Stomach (tissue), 9 donors: ENCODE results near the gene TRA2B. TPM values are rescaled to one million over a fixed set of nuclear protein-coding genes. Genes with fewer than 3 reads are reported as not detected.

Source experiments
- DNase-seq, 2 donors: peaks; one replicate each; pipeline versions ENCODE4 v3.0.0 to v3.0.0-alpha.2; 2013 to 2019
- H3K27ac ChIP-seq, 5 donors: fragments of 200-600 bp in 4 of 5; sonication (generic) in 4 of 5; one replicate each; pipeline ENCODE4 v1.5.1; 2013 to 2019; ENCODE audit warnings: mild to moderate bottlenecking in 1 of 5, moderate library complexity in 1 of 5
- H3K27me3 ChIP-seq, 3 donors: fragments of 200-600 bp; sonication (generic); one replicate each; pipeline ENCODE4 v1.5.1; 2017 to 2019; ENCODE audit warnings: mixed run types in 1 of 3
- H3K36me3 ChIP-seq, 4 donors: fragments of 200-600 bp; sonication (generic); 1 replicate in 3 of 4; 2 replicates in 1 of 4; pipeline ENCODE4 v1.5.1; 2016 to 2019
- H3K4me1 ChIP-seq, 4 donors: fragments of 200-600 bp; sonication (generic); one replicate each; pipeline ENCODE4 v1.5.1; 2016 to 2019
- H3K4me3 ChIP-seq, 4 donors: fragments of 200-600 bp; sonication (generic) in 3 of 4; one replicate each; pipeline ENCODE4 v1.5.1; 2016 to 2019; ENCODE audit warnings: mild to moderate bottlenecking in 1 of 4
- H3K9me3 ChIP-seq, 4 donors: fragments of 200-600 bp; sonication (generic); one replicate each; pipeline ENCODE4 v1.5.1; 2016 to 2019
- EP300 ChIP-seq: sonication (generic); formaldehyde crosslinking; IDR thresholded peaks from one replicate; pipeline ENCODE4 v1.6.1; 2017; ENCODE audit warnings: antibody characterized with exemption
- POLR2A ChIP-seq, 4 donors: fragments of 450-650 bp; IDR thresholded peaks; one replicate each; pipeline ENCODE4 v1.6.1; 2016; ENCODE audit warnings: antibody characterized with exemption in 4 of 4, control low read depth in 2 of 4, mild to moderate bottlenecking in 1 of 4, moderate library complexity in 1 of 4
- POLR2AphosphoS5 ChIP-seq, 3 donors: sonication (generic); formaldehyde crosslinking; IDR thresholded peaks; one replicate each; pipeline ENCODE4 v1.6.1; 2016; ENCODE audit warnings: antibody characterized with exemption in 3 of 3
- WGBS, 5 donors: extraction: QIAGEN DNeasy Blood & Tissue Kit in 3 of 5; methylation state at CpG; one replicate each; pipeline versions ENCODE4 v1.1.5 to v1.1.7; 2013 to 2018; 5-methylcytosine and 5-hydroxymethylcytosine counted together
- intact Hi-C: fragments of 100-400 bp; cut with DNase I; formaldehyde crosslinking; loops from one replicate; pipeline ENCODE4 v1.15.1; 2023; ENCODE audit warnings: low total_unique reads
- polyA plus RNA-seq, 3 donors: library from polyadenylated mRNA; stranded (reverse); fragments of 200-250 nt; gene quantifications; one replicate each; pipeline ENCODE4 v1.2.3, GENCODE V29; 2013
- total RNA-seq, 5 donors: library from RNA; depleted of rRNA; stranded (reverse); fragments of >200 nt; gene quantifications; one replicate each; pipeline versions ENCODE4 v1.1.0 to v1.2.3, GENCODE V29; 2014 to 2016
- TF ChIP-seq, protein P1 (sequence below), 7 experiments: fragments of 450-650 bp in 4 of 7; fragments of 200-600 bp in 3 of 7; sonication (generic) in 3 of 7; IDR thresholded peaks; one replicate each; pipeline ENCODE4 v1.5.1; 2016 to 2019; ENCODE audit warnings: antibody characterized with exemption in 7 of 7, control low read depth in 2 of 7, mild to moderate bottlenecking in 1 of 7
- donor health status: healthy with polysubstance abuse.
- donor health status: Bipolar disorder and iron deficiency.
- donor health status: healthy.

The TRA2B gene
- total and polyA plus RNA-seq, 8 donors = 55.8 to 298 (median 103) TPM

DNA sequence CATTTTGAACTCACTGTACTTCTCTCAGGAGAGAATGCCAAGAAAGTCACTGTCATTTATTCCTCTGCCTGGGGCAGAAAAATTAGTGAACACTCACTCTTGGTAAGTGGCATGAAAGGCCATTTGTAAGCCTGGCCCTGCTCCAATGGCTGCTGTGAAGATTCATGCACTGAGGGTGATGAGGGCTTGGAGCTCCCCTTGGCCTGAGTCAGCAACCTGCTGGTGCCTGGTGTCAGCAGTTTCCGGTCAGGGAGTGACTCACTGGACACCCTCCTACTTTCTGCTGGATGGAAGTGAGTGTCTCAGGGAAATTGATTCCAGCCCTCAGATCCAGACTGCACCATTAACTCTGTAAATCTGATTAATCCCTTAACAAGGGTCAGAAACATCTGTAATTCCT, 37.6 kb downstream of the TRA2B start:
- intact Hi-C loops = no loop called here
- Histone ChIP-seq H3K9me3 (no peaks in the 10 kb centered on the region), H3K27ac (no peak overlapping the region), H3K27me3 (no peaks in the 10 kb centered on the region), H3K36me3 (no peaks in the 10 kb centered on the region), H3K4me3 (no peak overlapping the region), H3K4me1 (no peaks in the 10 kb centered on the region)
- 29 to 47% (median 31%) methylated on average over 1 of the region's 1 CpG for WGBS, 5 donors
- TF ChIP-seq, protein P1, sequence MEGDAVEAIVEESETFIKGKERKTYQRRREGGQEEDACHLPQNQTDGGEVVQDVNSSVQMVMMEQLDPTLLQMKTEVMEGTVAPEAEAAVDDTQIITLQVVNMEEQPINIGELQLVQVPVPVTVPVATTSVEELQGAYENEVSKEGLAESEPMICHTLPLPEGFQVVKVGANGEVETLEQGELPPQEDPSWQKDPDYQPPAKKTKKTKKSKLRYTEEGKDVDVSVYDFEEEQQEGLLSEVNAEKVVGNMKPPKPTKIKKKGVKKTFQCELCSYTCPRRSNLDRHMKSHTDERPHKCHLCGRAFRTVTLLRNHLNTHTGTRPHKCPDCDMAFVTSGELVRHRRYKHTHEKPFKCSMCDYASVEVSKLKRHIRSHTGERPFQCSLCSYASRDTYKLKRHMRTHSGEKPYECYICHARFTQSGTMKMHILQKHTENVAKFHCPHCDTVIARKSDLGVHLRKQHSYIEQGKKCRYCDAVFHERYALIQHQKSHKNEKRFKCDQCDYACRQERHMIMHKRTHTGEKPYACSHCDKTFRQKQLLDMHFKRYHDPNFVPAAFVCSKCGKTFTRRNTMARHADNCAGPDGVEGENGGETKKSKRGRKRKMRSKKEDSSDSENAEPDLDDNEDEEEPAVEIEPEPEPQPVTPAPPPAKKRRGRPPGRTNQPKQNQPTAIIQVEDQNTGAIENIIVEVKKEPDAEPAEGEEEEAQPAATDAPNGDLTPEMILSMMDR (IDR thresholded peaks at IDR 0.05) = no peak
- no peak for TF ChIP-seq POLR2AphosphoS5 (IDR thresholded peaks at IDR 0.05)
- TF ChIP-seq EP300 = no peak
- no peak for TF ChIP-seq POLR2A (IDR thresholded peaks at IDR 0.05)
- DNase-seq = peak in 1 of 2 donors; percentile 54

DNA sequence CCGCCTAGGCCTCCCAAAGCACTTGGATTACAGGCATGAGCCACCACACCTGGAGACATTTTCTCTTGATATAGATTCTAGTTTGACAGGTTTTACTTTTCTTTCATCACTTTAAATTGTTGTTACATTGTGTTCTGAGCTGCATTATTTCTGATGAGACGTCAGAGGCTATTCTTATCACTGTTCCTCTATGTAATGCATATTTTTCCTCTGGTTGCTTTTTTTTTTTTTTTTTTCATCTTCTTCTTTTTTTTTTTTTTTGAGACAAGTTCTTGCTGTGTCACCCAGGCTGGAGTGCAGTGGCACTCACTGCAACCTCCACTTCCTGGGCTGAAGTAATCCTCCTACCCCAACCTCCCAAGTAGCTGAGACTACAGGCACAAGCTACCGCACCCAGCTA, 41.2 kb downstream of the TRA2B start:
- H3K4me1 ChIP-seq = no peaks in the 10 kb centered on the region
- 69 to 81% (median 74%) methylated on average over 3 of the region's 3 CpGs for WGBS, 5 donors
- no peak overlapping the region for H3K27ac ChIP-seq
- no peaks in the 10 kb centered on the region for H3K36me3 ChIP-seq
- DNase-seq = no peak
- no peaks in the 10 kb centered on the region for H3K9me3 ChIP-seq
- TF ChIP-seq POLR2AphosphoS5 (IDR thresholded peaks at IDR 0.05) (no peak), EP300 (no peak), POLR2A (IDR thresholded peaks at IDR 0.05) (no peak)
- TF ChIP-seq, protein P1 (IDR thresholded peaks at IDR 0.05) = no peak
- H3K27me3 ChIP-seq = no peaks in the 10 kb centered on the region
- H3K4me3 ChIP-seq = no peak overlapping the region
- intact Hi-C loops = no loop called here

DNA sequence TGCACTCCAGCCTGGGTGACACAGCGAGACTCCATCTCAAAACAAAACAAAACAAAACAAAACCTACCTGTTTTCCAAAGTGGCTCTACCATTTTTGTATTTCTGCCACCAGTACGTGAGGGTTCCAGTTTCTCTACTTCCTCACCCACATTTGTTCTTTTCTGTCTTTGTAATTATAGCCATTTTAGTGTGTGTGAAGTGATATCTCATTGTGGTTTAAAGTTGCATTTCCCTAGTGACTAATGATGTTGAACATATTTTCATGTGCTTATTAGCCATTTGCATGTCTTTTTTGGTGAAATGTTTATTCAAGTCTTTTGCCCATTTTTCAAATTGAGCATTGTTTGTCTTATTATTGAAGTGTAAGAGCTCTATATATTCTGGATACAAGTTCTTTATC, 50.7 kb downstream of the TRA2B start:
- no peak overlapping the region for H3K27ac ChIP-seq
- no peak overlapping the region for H3K4me3 ChIP-seq
- intact Hi-C loops = no loop called here
- H3K4me1 ChIP-seq = no peaks in the 10 kb centered on the region
- no peaks in the 10 kb centered on the region for H3K9me3 ChIP-seq
- no peak for DNase-seq
- no peaks in the 10 kb centered on the region for H3K27me3 ChIP-seq
- no peaks in the 10 kb centered on the region for H3K36me3 ChIP-seq
- TF ChIP-seq, protein P1 (IDR thresholded peaks at IDR 0.05) = no peak
- TF ChIP-seq EP300 (no peak), POLR2A (IDR thresholded peaks at IDR 0.05) (no peak), POLR2AphosphoS5 (IDR thresholded peaks at IDR 0.05) (no peak)
- WGBS, 5 donors = 65 to 75% (median 67%) methylated on average over 2 of the region's 2 CpGs

DNA sequence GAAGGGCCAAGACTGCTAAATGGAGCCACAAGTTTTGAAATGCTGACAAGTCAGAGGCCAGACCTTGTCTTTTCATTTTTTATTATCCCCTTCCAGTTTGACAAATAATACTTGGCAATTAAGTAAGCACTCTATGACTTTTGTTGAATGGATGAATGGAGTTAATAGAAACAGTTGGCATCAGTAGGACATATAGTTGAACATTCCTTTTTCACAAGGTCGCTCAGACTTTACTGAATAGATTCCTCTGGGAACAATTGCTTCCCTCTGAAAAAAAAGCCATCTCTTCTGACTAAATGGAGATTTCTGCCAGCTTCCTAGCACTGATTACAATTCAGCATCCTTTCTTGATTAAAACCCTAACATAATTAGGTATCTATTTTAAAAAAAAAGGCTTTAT, 53.2 kb downstream of the TRA2B start:
- no peak for DNase-seq
- no peak for TF ChIP-seq POLR2AphosphoS5 (IDR thresholded peaks at IDR 0.05)
- TF ChIP-seq EP300 = no peak
- TF ChIP-seq, protein P1 (IDR thresholded peaks at IDR 0.05) = no peak
- TF ChIP-seq POLR2A (IDR thresholded peaks at IDR 0.05) = no peak
- H3K27me3 ChIP-seq = peaks cover 0 to 6% (median 0%) of the 10 kb centered on the region in 3 donors
- H3K9me3 ChIP-seq = no peaks in the 10 kb centered on the region
- WGBS, 5 donors = 58 to 89% (median 66%) methylated on average over 1 of the region's 1 CpG
- intact Hi-C loops = no loop called here
- no peak overlapping the region for H3K27ac ChIP-seq
- no peaks in the 10 kb centered on the region for H3K36me3 ChIP-seq
- no peak overlapping the region for H3K4me3 ChIP-seq
- H3K4me1 ChIP-seq = no peaks in the 10 kb centered on the region
